Superior temporal gyrus (tissue), 1 donor: ENCODE measurements around the gene P2RY1.
"Not testable (repeated sequence)": the region's sequence is repeated elsewhere in the genome, so short reads cannot be mapped to it uniquely, and the experiment has no call there.

Source experiments
- DNase-seq: peaks from one replicate; pipeline ENCODE4 v3.0.0-alpha.2; 2016; ENCODE audit errors: extremely low spot score

Gene P2RY1

DNA sequence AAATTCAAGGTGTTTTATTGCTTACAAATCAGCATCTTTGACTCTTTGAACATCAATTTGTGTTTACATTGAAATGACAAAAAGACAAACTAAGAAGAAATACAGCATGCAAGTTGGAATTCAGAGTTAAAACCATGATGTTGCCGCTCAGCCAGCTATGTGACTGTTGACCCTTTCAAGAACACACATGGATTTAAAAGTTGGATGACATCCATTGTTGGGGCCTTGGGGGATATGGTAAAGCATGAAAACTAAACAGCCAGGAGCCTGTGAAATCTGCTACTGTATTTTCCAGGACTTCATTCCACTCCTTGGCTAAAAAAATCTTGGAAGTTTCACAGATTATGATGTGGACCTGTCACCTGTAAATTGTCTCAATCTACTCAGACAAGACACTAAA, 4.6 kb downstream of the P2RY1 start:
- DNase-seq = no peak

GRCh38 chr3:152841131-152841530, 6.2 kb downstream of the P2RY1 start:
- no peak for DNase-seq

- DNase-seq = no peak
These were observed 7.5 kb downstream of the P2RY1 start for GRCh38 chr3:152842413-152842812.

DNA sequence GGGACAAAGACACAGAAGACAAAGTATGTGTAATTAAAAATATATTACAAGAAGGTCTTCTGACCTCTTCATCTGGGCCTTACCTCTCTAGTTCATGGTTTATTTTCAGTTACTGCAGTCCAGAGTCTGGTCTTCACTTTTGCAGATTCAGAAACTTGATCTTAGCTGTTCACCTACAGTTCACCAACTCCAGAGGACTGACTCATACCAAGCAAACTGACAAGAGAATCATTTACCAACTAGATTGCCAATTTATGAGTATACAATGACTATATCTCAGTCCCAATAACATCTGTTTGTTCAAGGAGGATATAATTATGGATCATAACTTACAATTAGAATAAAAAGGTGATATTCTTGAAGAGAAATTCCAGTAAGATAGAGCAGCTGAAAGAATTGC, 9.0 kb downstream of the P2RY1 start:
- DNase-seq = no peak

- not testable (repeated sequence) for DNase-seq
These were observed 11.8 kb downstream of the P2RY1 start for GRCh38 chr3:152846572-152847202.

DNA sequence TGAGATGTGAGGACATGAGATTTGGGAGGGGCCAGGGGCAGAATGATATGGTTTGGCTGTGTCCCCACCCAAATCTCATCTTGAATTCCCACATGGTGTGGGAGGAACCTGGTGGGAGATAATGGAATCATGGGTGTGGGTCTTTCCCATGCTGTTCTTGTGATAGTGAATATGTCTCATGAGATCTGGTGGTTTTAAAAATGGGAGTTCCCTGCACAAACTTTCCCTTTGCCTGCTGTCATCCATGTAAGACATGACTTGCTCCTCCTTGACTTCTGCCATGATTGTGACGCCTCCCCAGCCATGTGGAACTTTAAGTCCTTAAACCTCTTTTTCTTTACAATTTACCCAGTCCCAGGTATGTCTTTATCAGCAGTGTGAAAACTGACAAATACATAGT, 12.7 kb downstream of the P2RY1 start:
- not testable (repeated sequence) for DNase-seq

DNA sequence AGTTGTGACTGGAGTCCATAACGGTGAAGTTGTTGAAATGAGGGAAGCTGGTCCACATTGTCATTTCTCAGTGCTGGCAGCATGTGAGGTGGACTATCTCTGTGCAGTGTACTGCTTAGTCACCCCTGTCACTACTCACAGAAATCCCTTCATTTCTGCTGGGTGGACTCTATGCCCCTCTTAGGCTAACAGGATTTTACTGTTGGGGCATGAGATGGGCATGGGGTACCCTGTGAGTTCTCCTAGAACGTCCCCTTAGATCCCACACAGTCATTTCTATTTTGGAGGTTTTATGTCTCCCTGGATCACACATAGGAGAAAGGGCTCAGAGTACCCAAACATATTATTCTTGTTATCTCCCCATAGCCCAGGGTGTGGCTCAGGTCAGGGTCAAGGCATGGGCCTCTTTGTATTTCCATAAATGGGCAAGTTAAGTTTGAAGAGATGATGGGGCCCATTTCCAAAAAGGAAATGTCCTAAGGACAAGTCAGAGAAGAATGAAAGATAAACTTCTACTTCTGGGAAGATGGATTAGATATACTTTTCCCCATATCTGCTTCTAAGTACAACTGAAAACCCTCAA, 15.2 kb downstream of the P2RY1 start:
- DNase-seq = no peak

GRCh38 chr3:152853196-152853595, 18.3 kb downstream of the P2RY1 start:
- no peak for DNase-seq

GRCh38 chr3:152857082-152857481, 22.2 kb downstream of the P2RY1 start:
- no peak for DNase-seq

- no peak for DNase-seq
These were observed 23.4 kb downstream of the P2RY1 start for GRCh38 chr3:152858170-152858800.

DNA sequence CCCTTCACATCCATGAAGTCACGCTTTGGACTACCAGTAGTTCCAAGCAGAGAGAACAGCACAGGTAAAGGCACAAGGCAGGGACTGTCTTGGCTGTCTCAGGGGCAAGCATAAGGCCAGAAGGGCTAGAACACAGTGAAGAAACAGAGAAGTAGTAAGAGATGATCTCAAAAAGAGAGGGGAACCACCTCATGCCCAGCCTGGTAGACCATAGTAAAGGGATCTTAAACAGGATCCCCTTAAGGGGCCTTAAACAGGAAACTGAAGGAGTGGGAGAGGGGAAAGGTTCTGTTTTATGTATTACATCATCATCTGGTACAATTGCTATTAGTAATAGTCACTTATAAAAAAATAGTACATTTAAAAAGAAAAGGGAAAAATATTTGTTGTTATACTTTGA, 25.8 kb downstream of the P2RY1 start:
- DNase-seq = no peak

DNA sequence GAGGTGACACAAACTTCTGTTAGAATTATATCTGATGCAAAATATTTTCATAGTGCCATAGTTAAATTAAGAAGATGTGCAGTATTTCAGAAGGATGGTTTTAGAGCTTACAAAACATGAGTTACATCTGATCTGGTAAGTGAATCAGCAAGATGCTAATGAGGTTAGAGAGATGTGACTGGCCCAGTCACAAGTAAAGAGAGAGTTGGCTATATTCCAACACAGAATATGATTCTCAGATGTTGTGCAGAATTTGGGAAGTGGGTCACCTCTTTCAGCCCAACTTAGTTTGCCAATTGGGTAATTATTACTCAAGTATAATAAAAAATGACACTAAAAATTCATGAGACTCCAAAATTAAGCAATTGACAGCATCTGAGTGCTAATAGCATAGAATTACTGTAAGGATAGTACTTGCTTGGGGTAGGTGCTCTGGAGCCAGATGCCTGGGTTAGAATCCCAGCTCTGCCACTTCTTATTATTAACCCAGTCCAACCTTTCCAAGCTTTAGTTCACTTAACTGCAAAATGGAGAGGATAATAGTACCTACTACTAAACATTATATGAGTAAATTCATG, 30.8 kb downstream of the P2RY1 start:
- no peak for DNase-seq

GRCh38 chr3:152870027-152870426, 35.1 kb downstream of the P2RY1 start:
- DNase-seq = no peak

- not testable (repeated sequence) for DNase-seq
These were observed 38.4 kb downstream of the P2RY1 start for GRCh38 chr3:152873314-152873713.

DNA sequence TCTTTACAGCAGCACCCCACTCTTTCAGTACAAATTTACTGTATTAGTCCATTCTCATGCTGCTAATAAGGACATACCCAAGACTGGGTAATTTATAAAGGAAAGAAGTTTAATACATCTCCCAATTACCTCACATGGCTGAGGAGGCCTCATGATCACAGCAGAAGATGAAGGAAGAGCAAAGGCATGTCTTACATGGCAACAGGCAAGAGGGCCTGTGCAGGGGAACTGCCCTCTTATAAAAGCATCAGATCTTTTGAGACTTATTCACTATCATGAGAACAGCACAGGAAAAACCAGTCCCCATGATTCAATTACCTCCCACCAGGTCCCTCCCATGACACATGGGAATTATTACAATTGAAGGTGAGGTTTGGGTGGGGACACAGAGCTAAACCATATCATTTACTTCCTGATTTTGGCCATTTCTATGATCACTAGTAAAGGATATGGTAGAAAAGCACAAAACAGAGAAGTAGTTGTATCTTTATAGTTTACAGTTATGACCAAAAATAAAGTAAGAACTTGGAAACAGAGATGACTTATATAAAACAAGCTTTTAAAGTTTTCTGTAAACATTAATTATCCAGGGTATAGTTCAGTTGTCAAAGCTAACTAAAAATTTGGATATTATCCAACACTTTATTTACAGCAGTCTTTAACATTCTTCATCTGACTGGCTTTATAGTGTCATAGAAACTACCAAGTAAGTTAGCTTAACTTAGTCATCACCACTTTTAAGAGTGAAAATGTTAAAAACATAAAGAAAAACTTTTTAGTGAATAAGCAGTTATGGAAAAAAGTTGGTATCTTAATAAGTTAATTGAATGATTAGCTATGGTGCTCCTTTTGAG, 40.2 kb downstream of the P2RY1 start:
- no peak for DNase-seq

DNA sequence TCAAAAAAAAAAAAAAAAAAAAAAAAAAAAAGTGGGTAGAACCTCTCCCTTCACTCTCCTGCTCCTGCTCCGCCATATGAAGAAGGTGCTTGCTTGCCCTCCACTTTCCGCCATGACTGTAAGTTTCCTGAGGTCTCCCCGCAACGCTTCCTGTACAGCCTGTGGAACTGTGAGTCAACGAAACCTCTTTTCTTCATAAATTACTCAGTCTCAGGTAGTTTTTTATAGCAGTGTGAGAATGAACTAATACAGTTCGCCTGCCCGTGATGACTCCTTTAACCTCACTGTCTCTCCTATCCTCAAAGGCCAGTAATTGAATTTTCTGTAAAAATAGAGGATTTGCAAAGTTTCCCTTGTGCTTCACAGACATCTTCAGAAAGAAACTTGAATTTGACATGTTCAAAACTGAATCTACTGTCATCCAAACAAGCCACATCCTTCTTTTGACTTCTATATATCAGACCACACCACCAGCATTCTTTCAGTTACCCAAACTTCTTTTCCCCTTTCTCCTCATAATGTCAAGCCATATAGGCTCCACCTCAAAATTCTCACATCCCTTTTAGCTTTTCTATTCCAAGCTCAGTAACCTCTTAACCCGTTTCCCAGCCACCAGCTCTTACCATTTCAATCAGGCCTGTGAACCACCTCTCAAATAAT, 44.3 kb downstream of the P2RY1 start:
- no peak for DNase-seq

DNA sequence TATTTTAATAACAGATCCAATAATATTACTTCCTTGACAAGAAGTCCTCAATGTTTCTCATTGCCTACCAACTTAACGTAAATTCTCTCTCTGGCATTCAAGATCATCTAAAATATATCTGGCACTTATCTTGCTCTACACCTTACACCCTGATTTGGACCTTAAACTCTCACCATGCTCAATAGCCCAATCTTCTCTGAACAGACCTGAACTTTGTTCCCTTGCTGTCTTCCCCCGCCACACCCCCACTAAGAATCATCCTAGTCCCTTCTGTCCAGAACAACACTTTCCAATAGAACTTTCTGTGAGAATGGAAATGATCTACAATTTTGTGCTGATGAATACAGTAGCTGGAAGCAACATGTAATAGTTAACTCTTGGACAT, 44.9 kb downstream of the P2RY1 start:
- no peak for DNase-seq

DNA sequence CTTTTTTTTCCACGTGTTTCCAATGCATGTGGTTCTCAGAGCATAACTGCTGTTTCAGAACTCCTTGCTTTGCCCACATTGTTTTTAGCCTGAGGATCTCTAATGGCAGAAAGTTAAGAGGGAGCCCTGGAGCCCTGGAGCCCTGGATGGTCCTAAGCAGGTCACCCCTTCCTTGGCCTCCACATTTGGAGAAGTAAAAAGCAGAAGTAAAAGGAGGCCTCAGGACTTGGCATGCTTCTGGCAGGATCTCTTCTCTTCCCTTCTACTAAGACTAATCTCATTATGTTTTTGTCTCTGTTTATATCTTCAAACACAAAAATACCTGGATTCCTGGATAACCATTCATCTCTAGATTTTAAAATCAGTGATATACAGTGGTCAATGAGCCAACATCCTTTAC, 50.1 kb downstream of the P2RY1 start:
- DNase-seq = no peak
